ENCODE data around the gene C10orf143. TPM values are rescaled to one million over a fixed set of nuclear protein-coding genes. Genes with fewer than 3 reads are reported as not detected.

C10orf143 gene
- total RNA-seq, 4 donors from 2014 or later: 0.38 to 3.9 (median 3.3) TPM

GRCh38 chr10:130136226-130137089, 25.8 kb upstream of the C10orf143 start, which contains the start of gene GLRX3:
GLRX3 (plus strand) TSS chr10:130136391; CDS start chr10:130136421, 30 bp downstream.
- 1% methylated on average over 25 to 53 of the region's 96 CpGs for WGBS, 2 donors
- DNase-seq (ENCODE audit: low spot score in 2 of 2): peak; percentile 84 to 97
- TF ChIP-seq POLR2A (IDR thresholded peaks at IDR 0.05): no peak
- TF ChIP-seq CTCF (IDR thresholded peaks at IDR 0.05): no peak
- intact Hi-C loops (cut with DNase I; ENCODE audit: low total_unique reads): no loop called here
- H3K4me3 ChIP-seq (ENCODE audit: low read depth, poor library complexity, severe bottlenecking): peak within 1 kb of the TSS; percentile 83

GRCh38 chr10:130135676-130136225, 25.1 kb upstream of the C10orf143 start:
- H3K4me3 ChIP-seq (ENCODE audit: low read depth, poor library complexity, severe bottlenecking): peak overlapping the region; percentile 83
- no peak for DNase-seq (ENCODE audit: low spot score in 2 of 2)
- intact Hi-C loops (cut with DNase I; ENCODE audit: low total_unique reads): no loop called here
- 14 to 50% methylated on average over 1 to 14 of the region's 17 CpGs for WGBS, 2 donors
- TF ChIP-seq CTCF (IDR thresholded peaks at IDR 0.05) (no peak), POLR2A (IDR thresholded peaks at IDR 0.05) (no peak)

GRCh38 chr10:130128922-130129321, 18.3 kb upstream of the C10orf143 start:
- DNase-seq (ENCODE audit: low spot score in 2 of 2): no peak
- no peak for TF ChIP-seq CTCF (IDR thresholded peaks at IDR 0.05)
- no peak for TF ChIP-seq POLR2A (IDR thresholded peaks at IDR 0.05)
- 31 to 43% methylated on average over 21 to 23 of the region's 27 CpGs for WGBS, 2 donors
- H3K4me3 ChIP-seq (ENCODE audit: low read depth, poor library complexity, severe bottlenecking): no peak overlapping the region
- intact Hi-C loops (cut with DNase I; ENCODE audit: low total_unique reads): no loop called here

GRCh38 chr10:130128062-130128781, 17.6 kb upstream of the C10orf143 start:
- WGBS, 2 donors: 26 to 30% methylated on average over 3 of the region's 3 CpGs
- no peak for TF ChIP-seq CTCF (IDR thresholded peaks at IDR 0.05)
- no peak for TF ChIP-seq POLR2A (IDR thresholded peaks at IDR 0.05)
- no peak overlapping the region for H3K4me3 ChIP-seq (ENCODE audit: low read depth, poor library complexity, severe bottlenecking)
- DNase-seq (ENCODE audit: low spot score in 2 of 2): no peak
- intact Hi-C loops (cut with DNase I; ENCODE audit: low total_unique reads): no loop called here

GRCh38 chr10:130127364-130128061, 16.9 kb upstream of the C10orf143 start:
- no peak overlapping the region for H3K4me3 ChIP-seq (ENCODE audit: low read depth, poor library complexity, severe bottlenecking)
- peak in 1 of 2 donors; percentile 27 for DNase-seq (ENCODE audit: low spot score in 2 of 2)
- TF ChIP-seq POLR2A (IDR thresholded peaks at IDR 0.05) (no peak), CTCF (IDR thresholded peaks at IDR 0.05) (no peak)
- intact Hi-C loops (cut with DNase I; ENCODE audit: low total_unique reads): no loop called here
- WGBS, 2 donors: 5 to 10% methylated on average over 10 of the region's 10 CpGs

Measured in lower leg skin (tissue), 4 donors.